Measurements from ENCODE around the gene THRA. TPM values are rescaled to one million over a fixed set of nuclear protein-coding genes. Genes with fewer than 3 reads are reported as not detected.
A peak's percentile ranks its signal among the peaks of the same experiment; 100 is the strongest.

The THRA gene
- total RNA-seq, 1 experiment from 2014 or later = 18.4 TPM

GRCh38 chr17:40105861-40106759 is 43.3 kb downstream of the THRA start:
- in situ Hi-C loops (cut with HindIII; ENCODE audit: low sequenced_read_pairs) = no loop called here
- DNase-seq (ENCODE audit: low spot score) = no peak

GRCh38 chr17:40106760-40107521 is 44.2 kb downstream of the THRA start:
- in situ Hi-C loops (cut with HindIII; ENCODE audit: low sequenced_read_pairs) = no loop called here
- peak; percentile 46 for DNase-seq (ENCODE audit: low spot score)

- in situ Hi-C loops (cut with HindIII; ENCODE audit: low sequenced_read_pairs) = no loop called here
- peak; percentile 58 for DNase-seq (ENCODE audit: low spot score)
Observed at GRCh38 chr17:40107522-40108174, 44.9 kb downstream of the THRA start.

DNA sequence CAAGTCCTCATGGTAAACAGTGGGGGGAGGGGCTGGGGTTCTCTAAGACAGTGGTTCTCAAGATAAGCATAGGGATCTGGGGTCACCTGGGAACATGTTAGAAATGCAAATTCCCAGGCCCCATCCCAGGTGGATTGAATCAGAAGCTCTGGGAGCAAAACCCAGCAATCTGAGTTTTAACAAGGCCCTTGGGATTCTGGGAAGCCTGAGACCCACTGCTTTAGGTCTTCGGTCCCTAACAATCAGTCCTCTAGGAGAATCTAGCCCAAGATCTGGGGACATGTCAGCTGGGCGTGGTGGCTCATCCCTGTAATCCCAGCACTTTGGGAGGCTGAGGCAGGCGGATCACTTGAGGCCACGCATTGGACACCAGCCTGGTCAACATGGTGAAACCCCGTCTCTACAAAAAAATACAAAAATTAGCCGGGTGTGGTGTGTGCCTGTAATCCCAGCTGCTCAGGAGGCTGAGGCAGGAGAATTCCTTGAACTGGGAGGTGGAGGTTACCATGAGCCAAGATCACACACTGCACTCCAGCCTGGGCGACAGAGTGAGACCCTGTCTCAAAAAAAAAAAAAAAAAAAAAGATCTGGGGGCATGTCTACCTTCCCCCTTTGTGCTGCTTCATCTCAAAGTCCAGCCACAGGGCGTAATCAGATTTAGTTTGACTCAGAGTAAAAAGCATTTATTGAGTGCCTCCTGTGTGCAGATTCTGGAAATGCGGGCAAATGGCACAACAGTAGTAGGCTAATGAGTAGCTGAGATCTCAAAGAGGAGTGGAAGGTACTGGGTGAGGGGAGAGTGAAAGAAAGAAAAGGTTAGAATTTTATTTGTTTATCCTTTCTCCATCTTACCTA is 46.4 kb downstream of the THRA start:
- no peak for DNase-seq (ENCODE audit: low spot score)
- in situ Hi-C loops (cut with HindIII; ENCODE audit: low sequenced_read_pairs) = no loop called here

DNA sequence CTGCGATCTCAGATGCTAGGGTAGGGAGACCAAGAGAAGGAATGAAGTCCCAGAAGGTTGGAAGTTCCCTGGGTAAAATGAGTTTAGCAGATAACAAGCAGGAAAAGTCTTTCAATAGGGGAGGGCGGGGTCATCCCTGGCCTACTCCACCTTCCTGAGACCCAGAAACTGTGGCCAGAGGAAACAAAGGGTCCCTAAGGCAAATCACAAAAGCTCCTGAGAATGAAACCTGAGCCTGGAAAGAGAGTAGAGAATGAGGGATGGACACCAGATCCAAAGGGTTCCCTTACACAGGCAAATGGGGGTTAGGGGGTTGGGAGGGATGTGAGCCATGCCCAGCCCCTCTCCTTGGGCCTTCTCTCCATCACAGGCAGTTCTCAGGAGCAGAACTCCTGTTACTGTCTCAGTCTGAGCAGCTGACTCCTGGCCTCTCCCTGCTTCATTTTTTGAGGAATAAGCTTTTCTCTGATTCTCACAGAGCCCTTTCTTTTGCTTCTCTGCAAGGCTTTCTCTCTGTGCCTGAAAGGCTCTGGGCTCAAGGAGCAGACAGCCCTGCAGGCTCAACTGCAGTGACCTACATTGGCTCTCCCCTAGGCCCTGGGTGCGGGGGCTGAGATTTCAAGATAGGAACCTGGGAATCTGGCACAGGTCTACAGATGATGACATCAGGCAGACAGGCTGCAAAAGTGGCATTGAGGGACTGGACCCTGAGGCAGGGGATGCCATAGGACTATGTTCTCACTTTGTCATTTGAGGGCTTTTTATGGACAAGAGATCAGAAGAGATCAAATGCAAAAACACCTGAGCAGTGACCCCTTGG is 47.5 kb downstream of the THRA start:
- peak; percentile 55 for DNase-seq (ENCODE audit: low spot score)
- in situ Hi-C loops (cut with HindIII; ENCODE audit: low sequenced_read_pairs) = no loop called here

DNA sequence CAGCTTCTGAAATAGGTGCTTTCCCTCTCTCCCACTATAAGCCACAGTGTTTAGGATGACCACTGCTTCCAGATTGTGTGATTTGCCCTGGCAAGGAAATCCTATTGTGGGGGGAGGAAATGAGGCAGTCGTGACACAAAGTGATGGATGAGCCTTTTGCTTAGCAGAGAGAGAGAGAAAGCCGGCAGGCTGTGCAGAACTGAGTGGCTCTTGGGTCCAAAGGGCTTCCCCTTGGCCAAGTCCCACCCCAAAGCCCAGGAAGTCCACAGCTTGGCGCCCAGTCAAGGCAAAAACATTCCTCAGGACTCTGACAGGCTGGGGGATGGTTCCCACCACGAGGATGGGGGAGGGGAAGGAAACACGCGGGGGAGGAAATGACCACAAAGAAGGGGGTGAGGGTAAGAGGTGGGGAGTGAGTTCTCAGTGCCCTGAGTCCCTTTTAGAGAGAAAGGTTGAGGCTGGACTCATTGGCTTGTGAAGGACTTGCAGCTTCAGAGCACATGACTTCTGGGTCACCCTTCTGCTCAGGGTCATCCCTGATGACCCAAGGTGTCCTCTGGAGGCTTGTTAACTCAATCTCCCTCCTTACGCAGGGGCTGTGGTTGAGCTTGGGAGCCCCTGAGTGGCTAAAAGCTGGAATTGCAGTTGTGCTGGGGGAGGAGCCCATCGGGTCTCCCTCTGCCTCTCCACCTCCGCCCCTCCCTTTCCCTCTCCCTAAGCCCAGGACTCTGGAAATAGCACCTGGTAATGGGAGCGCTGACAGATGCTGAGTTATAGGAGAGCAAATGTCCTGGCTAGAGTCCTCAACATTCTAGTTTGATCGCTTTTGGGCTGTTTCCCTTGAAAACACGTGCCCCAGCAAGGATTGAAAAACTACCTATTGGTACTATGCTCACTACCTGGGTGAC is 48.7 kb downstream of the THRA start:
- in situ Hi-C loops (cut with HindIII; ENCODE audit: low sequenced_read_pairs) = no loop called here

DNA sequence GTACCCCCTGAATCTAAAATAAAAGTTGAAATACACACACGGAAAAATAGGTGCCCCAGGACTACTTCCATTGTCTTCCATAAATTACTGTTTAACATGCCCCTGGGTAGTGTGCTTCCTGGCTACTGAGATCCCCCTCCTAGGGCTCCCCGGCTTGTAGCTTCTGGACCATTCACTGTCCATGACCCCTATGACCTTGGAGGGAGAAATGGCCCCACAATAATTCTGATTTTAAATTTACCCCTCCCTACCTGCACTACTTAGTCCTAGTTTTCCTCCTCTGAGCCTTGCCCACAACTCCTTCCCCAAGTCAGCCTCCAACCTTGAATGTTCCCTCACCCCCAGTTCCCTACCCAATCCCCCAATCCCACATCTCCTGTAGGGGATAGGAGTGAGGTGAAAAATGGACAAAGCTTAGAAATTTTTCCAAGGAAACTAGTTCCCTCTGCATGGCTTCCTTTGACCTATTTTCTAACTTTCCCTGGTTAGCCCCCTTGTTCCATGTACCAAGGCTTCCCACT is 49.5 kb downstream of the THRA start:
- in situ Hi-C loops (cut with HindIII; ENCODE audit: low sequenced_read_pairs) = no loop called here
- no peak for DNase-seq (ENCODE audit: low spot score)

More for the DNA sequence above, 48.7 kb downstream of the THRA start:
- peak; percentile 96 for DNase-seq (ENCODE audit: low spot score)

GRCh38 chr17:40112718-40113109 is 49.9 kb downstream of the THRA start:
- in situ Hi-C loops (cut with HindIII; ENCODE audit: low sequenced_read_pairs) = no loop called here

GRCh38 chr17:40113110-40113906 is 50.5 kb downstream of the THRA start:
- peak; percentile 97 for DNase-seq (ENCODE audit: low spot score)

More at GRCh38 chr17:40112718-40113109, 49.9 kb downstream of the THRA start:
- no peak for DNase-seq (ENCODE audit: low spot score)

GRCh38 chr17:40113907-40114245 is 51.1 kb downstream of the THRA start:
- in situ Hi-C loops (cut with HindIII; ENCODE audit: low sequenced_read_pairs) = no loop called here
- peak; percentile 38 for DNase-seq (ENCODE audit: low spot score)

More at GRCh38 chr17:40113110-40113906, 50.5 kb downstream of the THRA start:
- in situ Hi-C loops (cut with HindIII; ENCODE audit: low sequenced_read_pairs) = no loop called here

GRCh38 chr17:40115101-40115436 is 52.3 kb downstream of the THRA start:
- in situ Hi-C loops (cut with HindIII; ENCODE audit: low sequenced_read_pairs) = no loop called here

DNA sequence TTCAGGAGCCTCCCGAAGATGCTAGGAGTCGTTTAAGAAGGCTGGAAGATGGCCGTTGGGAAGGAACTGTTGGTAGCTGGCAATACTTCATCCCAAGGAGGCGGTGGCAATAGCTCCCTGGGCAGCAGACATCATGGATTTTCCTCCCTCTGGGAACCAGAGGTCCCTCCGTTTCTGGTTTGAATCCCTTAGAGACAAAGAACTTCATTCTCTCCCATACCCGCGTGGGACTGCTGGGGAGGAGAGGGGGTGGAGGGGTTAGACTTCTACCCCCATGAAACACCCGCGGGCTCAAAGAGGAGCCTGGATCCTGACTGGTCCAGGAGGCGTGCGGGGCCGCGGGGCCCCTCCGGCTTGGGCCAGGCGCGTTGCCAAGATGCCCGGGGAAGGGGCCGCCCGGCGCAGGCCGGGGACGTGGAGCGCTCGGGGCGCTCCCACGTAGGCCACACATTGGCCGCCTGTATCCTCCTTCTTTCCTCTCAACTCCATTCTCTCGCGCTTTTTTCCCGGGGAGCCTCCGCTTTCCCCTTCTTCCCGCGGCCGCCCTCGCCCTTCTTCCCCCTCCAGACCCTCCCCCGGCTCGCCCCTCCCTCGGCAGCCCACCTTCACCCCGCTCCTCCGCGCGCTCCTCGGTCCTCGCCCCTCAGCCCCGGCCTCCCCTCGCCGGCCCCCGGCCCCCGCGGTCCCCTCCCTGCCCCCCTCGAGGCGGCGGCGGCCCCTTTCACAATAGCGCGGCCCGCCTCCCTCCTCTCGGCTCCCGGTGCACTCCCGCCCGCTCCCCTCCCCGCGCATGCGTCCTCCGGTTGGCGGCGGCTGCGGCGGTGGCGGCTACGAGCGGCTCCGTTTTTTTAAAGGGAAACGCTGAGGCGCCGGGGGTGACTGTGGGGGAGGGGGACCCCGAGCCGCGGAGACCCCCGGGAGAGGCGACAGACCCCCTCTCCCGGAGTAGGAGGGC is 58.7 kb downstream of the THRA start, which contains the start of gene MSL1:
MSL1 (plus strand) TSS at position 791 of the 955 bp plus-strand sequence. CDS start 642 bp downstream, outside the sequence.
- peak; percentile 81 for DNase-seq (ENCODE audit: low spot score)
- in situ Hi-C loops (cut with HindIII; ENCODE audit: low sequenced_read_pairs) = no loop called here

More at GRCh38 chr17:40115101-40115436, 52.3 kb downstream of the THRA start:
- no peak for DNase-seq (ENCODE audit: low spot score)

DNA sequence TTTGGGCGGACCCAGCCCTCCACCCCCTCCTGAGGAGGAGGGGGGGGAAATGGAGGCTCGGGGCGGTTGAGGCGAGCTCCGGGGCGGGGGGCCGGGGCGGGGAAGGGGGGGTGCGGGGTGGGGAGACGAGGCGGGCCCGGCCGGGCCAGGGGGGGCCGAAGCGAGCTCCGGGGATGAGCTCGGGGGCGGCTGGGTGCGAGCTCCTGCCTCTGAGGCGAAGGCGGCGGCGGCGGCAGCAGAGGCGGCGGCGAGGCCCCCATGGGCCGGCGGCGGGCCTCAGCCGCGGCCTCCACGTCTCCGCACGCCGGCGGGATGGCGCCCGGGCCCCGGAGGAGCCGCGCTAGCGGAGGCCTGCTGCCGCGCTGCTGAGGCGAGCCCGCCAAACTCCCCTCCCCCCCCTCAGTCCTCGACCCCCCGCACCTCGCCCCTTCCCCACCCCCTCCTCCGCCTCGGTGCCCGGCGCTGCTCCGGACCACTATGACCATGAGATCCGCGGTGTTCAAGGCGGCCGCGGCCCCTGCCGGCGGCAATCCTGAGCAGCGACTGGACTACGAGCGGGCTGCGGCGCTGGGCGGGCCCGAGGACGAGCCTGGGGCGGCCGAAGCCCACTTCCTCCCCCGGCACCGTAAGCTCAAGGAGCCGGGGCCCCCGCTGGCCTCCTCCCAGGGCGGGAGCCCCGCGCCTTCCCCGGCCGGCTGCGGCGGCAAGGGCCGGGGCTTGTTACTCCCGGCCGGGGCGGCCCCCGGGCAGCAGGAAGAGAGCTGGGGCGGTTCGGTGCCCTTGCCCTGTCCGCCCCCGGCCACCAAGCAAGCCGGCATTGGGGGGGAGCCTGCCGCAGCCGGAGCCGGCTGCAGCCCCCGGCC is 59.6 kb downstream of the THRA start:
- in situ Hi-C loops (cut with HindIII; ENCODE audit: low sequenced_read_pairs) = no loop called here
- peak; percentile 37 for DNase-seq (ENCODE audit: low spot score)

All from G401 (cell line).